Cardiac muscle cell (in vitro differentiated cells and primary cell): ENCODE results near the gene NAA35. TPM values are rescaled to one million over a fixed set of nuclear protein-coding genes. Genes with fewer than 3 reads are reported as not detected.

Source experiments
- DNase-seq, 2 donors: peaks; one replicate each; pipeline versions ENCODE4 v3.0.0 to v3.0.0-alpha.2; 2010 to 2017; ENCODE audit warnings: low read depth in 1 of 2, low spot score in 1 of 2
- H3K27ac ChIP-seq: fragments of 200-600 bp; sonication (generic); 2 replicates; pipeline ENCODE4 v1.5.1; 2016
- H3K27me3 ChIP-seq: fragments of 200-600 bp; sonication (generic); 2 replicates; pipeline ENCODE4 v1.6.0; 2016; ENCODE audit warnings: control low read depth
- H3K36me3 ChIP-seq: fragments of 200-600 bp; sonication (generic); 2 replicates; pipeline ENCODE4 v1.5.1; 2016; ENCODE audit warnings: control low read depth
- H3K4me1 ChIP-seq: fragments of 200-600 bp; sonication (generic); 2 replicates; pipeline ENCODE4 v1.8.1; 2017; ENCODE audit warnings: low read depth, mild to moderate bottlenecking, mixed run types
- H3K4me3 ChIP-seq: fragments of 200-600 bp; sonication (generic); 2 replicates; pipeline ENCODE4 v1.5.1; 2016; ENCODE audit warnings: mild to moderate bottlenecking
- H3K9me3 ChIP-seq: fragments of 200-600 bp; sonication (generic); 2 replicates; pipeline ENCODE4 v1.5.1; 2017; ENCODE audit warnings: low read depth, mild to moderate bottlenecking, control low read depth
- CTCF ChIP-seq: IDR thresholded peaks from 2 replicates; pipeline ENCODE4 v1.5.1; 2012; ENCODE audit warnings: low read depth, mild to moderate bottlenecking, low read length
- polyA plus RNA-seq: library from polyadenylated mRNA; unstranded; fragments of >200 nt; fragmentation: Nextera tagmentation; extraction: Ambion mirVana; gene quantifications from 2 replicates; pipeline ENCODE4 v1.2.1, GENCODE V29; 2016
- total RNA-seq: library from RNA; depleted of rRNA; stranded (reverse); fragments of >200 nt; gene quantifications from 2 replicates; pipeline ENCODE4 v1.2.3, GENCODE V29; 2016

Gene NAA35
- 19.0 and 31.5 TPM in 2 replicates for total RNA-seq
- polyA plus RNA-seq = 32.4 and 35.5 TPM in 2 replicates

GRCh38 chr9:85940832-85941621 is at the start of gene NAA35:
NAA35 (plus strand) TSS chr9:85941146; CDS start chr9:85942160, 1,014 bp downstream.
- Histone ChIP-seq H3K9me3 (no peaks in the 10 kb centered on the region), H3K36me3 (peaks cover 6% of the 10 kb centered on the region), H3K27me3 (no peaks in the 10 kb centered on the region), H3K4me1 (peaks cover 10% of the 10 kb centered on the region), H3K4me3 (peak within 1 kb of the TSS; percentile 89), H3K27ac (peak within 1 kb of the TSS; percentile 92)
- TF ChIP-seq CTCF = no peak
- DNase-seq = peak; percentile 98 to 99

DNA sequence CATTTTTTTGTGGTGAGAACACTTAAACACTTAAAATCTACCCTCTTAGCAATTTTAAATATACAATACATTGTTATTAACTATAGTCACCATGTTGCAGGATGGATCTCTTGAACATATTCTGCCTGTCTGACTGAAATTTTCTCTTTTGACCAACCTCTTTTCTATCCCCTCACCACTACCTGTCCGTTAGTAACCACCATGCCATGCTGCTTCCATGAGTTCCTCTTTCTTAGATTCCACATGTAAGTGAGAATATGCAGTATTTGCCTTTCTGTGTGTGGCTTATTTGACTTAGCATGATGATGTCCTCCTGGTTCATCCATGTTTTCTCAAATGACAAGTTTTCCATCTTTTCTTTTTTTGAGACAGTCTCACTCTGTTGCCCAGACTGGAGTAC is 48.5 kb upstream of the NAA35 start:
- Histone ChIP-seq H3K4me1 (no peaks in the 10 kb centered on the region), H3K9me3 (no peaks in the 10 kb centered on the region), H3K27me3 (no peaks in the 10 kb centered on the region), H3K27ac (no peak overlapping the region), H3K4me3 (no peak overlapping the region), H3K36me3 (no peaks in the 10 kb centered on the region)
- DNase-seq = no peak
- no peak for TF ChIP-seq CTCF

DNA sequence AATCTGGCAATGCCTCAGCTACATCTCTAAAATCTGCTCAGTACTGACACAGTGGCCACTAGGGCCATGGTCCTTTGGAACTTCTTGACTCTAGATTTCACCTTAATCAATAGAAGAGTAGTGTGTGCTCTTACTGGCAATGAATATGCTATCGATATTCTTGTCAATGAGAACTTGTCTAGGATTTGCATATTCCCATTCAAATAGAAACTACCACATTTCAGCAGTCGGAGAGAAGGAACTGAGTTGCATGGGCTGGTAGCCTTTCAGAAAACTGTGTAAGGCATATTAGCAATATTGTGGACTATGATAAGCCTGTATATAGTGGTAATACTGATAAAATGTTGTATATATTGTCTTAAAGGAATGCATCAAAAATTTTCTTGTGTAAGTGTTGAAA is 45.3 kb upstream of the NAA35 start:
- no peak overlapping the region for H3K4me3 ChIP-seq
- no peaks in the 10 kb centered on the region for H3K27me3 ChIP-seq
- no peaks in the 10 kb centered on the region for H3K9me3 ChIP-seq

GRCh38 chr9:85897848-85898247 is 43.1 kb upstream of the NAA35 start:
- Histone ChIP-seq H3K4me1 (no peaks in the 10 kb centered on the region), H3K36me3 (no peaks in the 10 kb centered on the region), H3K4me3 (no peak overlapping the region), H3K27me3 (no peaks in the 10 kb centered on the region), H3K9me3 (no peaks in the 10 kb centered on the region), H3K27ac (no peak overlapping the region)
- TF ChIP-seq CTCF = no peak
- no peak for DNase-seq

More for the DNA sequence above, 45.3 kb upstream of the NAA35 start:
- no peak for DNase-seq
- TF ChIP-seq CTCF = no peak
- Histone ChIP-seq H3K4me1 (no peaks in the 10 kb centered on the region), H3K27ac (no peak overlapping the region), H3K36me3 (no peaks in the 10 kb centered on the region)

- no peaks in the 10 kb centered on the region for H3K4me1 ChIP-seq
- no peaks in the 10 kb centered on the region for H3K36me3 ChIP-seq
- H3K4me3 ChIP-seq = no peak overlapping the region
- no peak overlapping the region for H3K27ac ChIP-seq
- H3K27me3 ChIP-seq = no peaks in the 10 kb centered on the region
- TF ChIP-seq CTCF = no peak
- DNase-seq = peak in 1 of 2 donors; percentile 2
- no peaks in the 10 kb centered on the region for H3K9me3 ChIP-seq
Measured at GRCh38 chr9:85898332-85898731, 42.6 kb upstream of the NAA35 start.
